ENCODE data around the gene CIZ1. TPM values are rescaled to one million over a fixed set of nuclear protein-coding genes. Genes with fewer than 3 reads are reported as not detected.

CIZ1 gene
- total RNA-seq, 1 donor from 2014 or later: 30.1 TPM

- peak; percentile 66 for DNase-seq
These were observed 66.3 kb downstream of the CIZ1 start for GRCh38 chr9:128124873-128125579.

GRCh38 chr9:128124451-128124850 is 66.9 kb downstream of the CIZ1 start:
- DNase-seq: no peak

- DNase-seq: no peak
These were observed 67.8 kb downstream of the CIZ1 start for GRCh38 chr9:128123451-128124080.

GRCh38 chr9:128122809-128123175 is 68.6 kb downstream of the CIZ1 start:
- no peak for DNase-seq

- no peak for DNase-seq
These were observed 69.2 kb downstream of the CIZ1 start for GRCh38 chr9:128121924-128122808.

- no peak for DNase-seq
These were observed 69.9 kb downstream of the CIZ1 start for GRCh38 chr9:128121466-128121810.

- no peak for DNase-seq
These were observed 70.5 kb downstream of the CIZ1 start for GRCh38 chr9:128120741-128121465.

GRCh38 chr9:128120061-128120740 is 71.2 kb downstream of the CIZ1 start:
- DNase-seq: no peak

GRCh38 chr9:128118971-128119665 is 72.3 kb downstream of the CIZ1 start:
- peak; percentile 67 for DNase-seq

GRCh38 chr9:128118472-128118857 is 72.9 kb downstream of the CIZ1 start:
- no peak for DNase-seq

- DNase-seq: peak; percentile 97
These were observed 73.5 kb downstream of the CIZ1 start for GRCh38 chr9:128117613-128118471.

GRCh38 chr9:128116104-128117083 is 75.0 kb downstream of the CIZ1 start:
- DNase-seq: no peak

Other genes with a start within 250 kb of the CIZ1 start
- 13.6 TPM for gene EEIG1, start 210.6 kb downstream of the CIZ1 start, total RNA-seq
- 9.6 TPM for gene NAIF1, start 124.3 kb downstream of the CIZ1 start, total RNA-seq
- 39.2 TPM for gene SLC25A25, start 123.3 kb downstream of the CIZ1 start, total RNA-seq
- gene PTGES2, start 63.8 kb downstream of the CIZ1 start, total RNA-seq: 55.2 TPM
- 19.7 TPM for gene LCN2, start 42.1 kb downstream of the CIZ1 start, total RNA-seq
- 34.5 TPM for gene BBLN, start 31.3 kb downstream of the CIZ1 start, total RNA-seq
- 31.9 TPM for gene DNM1, start 11.8 kb upstream of the CIZ1 start, total RNA-seq
- 134 TPM for gene GOLGA2, start 84.4 kb upstream of the CIZ1 start, total RNA-seq
- 14.7 TPM for gene SWI5, start 84.7 kb upstream of the CIZ1 start, total RNA-seq
- gene TRUB2, start 130.9 kb upstream of the CIZ1 start, total RNA-seq: 9.6 TPM
- gene COQ4, start 131.3 kb upstream of the CIZ1 start, total RNA-seq: 29.8 TPM
- gene SLC27A4, start 149.0 kb upstream of the CIZ1 start, total RNA-seq: 11.5 TPM
- 28.8 TPM for gene URM1, start 179.8 kb upstream of the CIZ1 start, total RNA-seq
- gene CERCAM, start 229.3 kb upstream of the CIZ1 start, total RNA-seq: 63.2 TPM